NCI-H2029 (cell line): ENCODE results near the gene RAB3A.

Source experiments
- DNase-seq: peaks from one replicate; lab custom pipeline; 2025; lab: John Stamatoyannopoulos, UW

Gene RAB3A

DNA sequence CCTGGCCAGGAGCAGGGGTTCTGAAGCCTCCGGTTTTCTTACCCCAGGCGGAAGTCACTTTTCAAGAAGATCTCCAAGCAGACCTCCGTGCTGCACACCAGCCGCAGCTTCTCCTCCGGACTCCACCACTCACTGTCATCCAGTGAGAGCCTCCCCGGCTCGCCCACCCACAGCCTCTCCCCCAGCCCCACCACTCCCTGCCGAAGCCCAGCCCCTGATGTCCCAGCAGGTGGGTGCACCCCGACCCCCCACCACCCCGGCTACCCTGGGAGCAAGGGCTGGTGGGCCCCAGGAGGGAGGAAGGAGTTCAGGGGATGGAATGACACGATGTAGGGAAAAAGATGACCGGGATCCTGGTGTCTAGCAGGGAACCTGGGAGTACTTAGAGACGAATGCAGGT lies 56.4 kb downstream of the RAB3A start:
- DNase-seq: no peak
